Middle frontal gyrus (tissue), 1 donor: Measurements from ENCODE around the gene UQCRHL.

Experiments
- DNase-seq: peaks from one replicate; pipeline ENCODE4 v3.0.0-alpha.2; 2015; ENCODE audit warnings: low spot score; ENCODE audit errors: extremely low spot score

Gene UQCRHL

GRCh38 chr1:15758953-15759661 lies 48.3 kb downstream of the UQCRHL start:
- no peak for DNase-seq

- DNase-seq: no peak
Observed at GRCh38 chr1:15758343-15758931, 49.0 kb downstream of the UQCRHL start, which contains the start of gene FBLIM1. TSS of gene FBLIM1 (plus strand) at chr1:15758795. CDS start at chr1:15764984, 6,189 bp downstream.

- DNase-seq: no peak
Observed at GRCh38 chr1:15757575-15758342, 49.7 kb downstream of the UQCRHL start.
